Skeletal muscle satellite cell (primary cell): ENCODE results near the gene SIN3B.

Source experiments
- H3K27me3 ChIP-seq: 2 replicates; pipeline ENCODE4 v1.7.0; 2013; ENCODE audit warnings: low read length; ENCODE audit not compliant: control insufficient read depth, insufficient read depth
- H3K36me3 ChIP-seq: 2 replicates; pipeline ENCODE4 v1.7.0; 2013; ENCODE audit warnings: mild to moderate bottlenecking, control low read depth, low read length; ENCODE audit not compliant: insufficient read depth
- H3K4me1 ChIP-seq: 2 replicates; pipeline ENCODE4 v1.7.0; 2013; ENCODE audit warnings: low read length; ENCODE audit not compliant: control insufficient read depth, insufficient read depth
- H3K4me2 ChIP-seq: 2 replicates; pipeline ENCODE4 v1.7.0; 2013; ENCODE audit warnings: mild to moderate bottlenecking, low read length
- H3K4me3 ChIP-seq: 2 replicates; pipeline ENCODE4 v1.7.0; 2013; ENCODE audit warnings: low read length
- H3K9ac ChIP-seq: 2 replicates; pipeline ENCODE4 v1.7.0; 2013; ENCODE audit warnings: mild to moderate bottlenecking, low read depth, low read length, moderate library complexity
- H3K9me3 ChIP-seq: replicated peaks from 2 replicates; pipeline ENCODE4 v1.7.0; 2013; ENCODE audit warnings: mild to moderate bottlenecking, control low read depth, low read length

The SIN3B gene

DNA sequence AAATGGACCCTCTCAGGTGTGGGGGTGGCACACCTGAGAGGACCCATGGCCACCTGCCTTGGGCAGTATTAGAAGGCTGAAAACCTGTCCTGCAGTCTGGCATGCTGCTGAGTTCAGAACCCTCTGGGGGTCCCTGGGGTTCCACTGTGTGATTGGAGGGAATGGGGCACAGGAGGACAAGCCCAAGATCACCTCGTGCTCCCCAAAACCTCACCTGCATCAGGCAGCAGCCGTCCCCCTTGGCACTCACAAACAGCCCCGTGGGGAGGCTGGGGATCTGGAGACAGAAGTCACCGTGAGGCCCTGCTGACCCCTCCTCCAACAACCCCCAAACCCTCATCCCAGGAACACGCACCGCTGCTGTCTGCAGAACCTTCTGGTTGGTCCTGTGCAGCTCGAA is 74.1 kb downstream of the SIN3B start:
- Histone ChIP-seq H3K36me3 (no peaks in the 10 kb centered on the region), H3K9me3 (no peaks in the 10 kb centered on the region), H3K4me2 (no peak overlapping the region), H3K4me1 (no peaks in the 10 kb centered on the region), H3K27me3 (peaks cover 4% of the 10 kb centered on the region), H3K4me3 (no peak overlapping the region), H3K9ac (no peak overlapping the region)

GRCh38 chr19:16904599-16904998 is 75.4 kb downstream of the SIN3B start:
- H3K36me3 ChIP-seq = no peaks in the 10 kb centered on the region
- H3K4me2 ChIP-seq = no peak overlapping the region
- no peaks in the 10 kb centered on the region for H3K9me3 ChIP-seq
- H3K4me1 ChIP-seq = no peaks in the 10 kb centered on the region
- H3K27me3 ChIP-seq = peaks cover 4% of the 10 kb centered on the region
- H3K9ac ChIP-seq = no peak overlapping the region
- no peak overlapping the region for H3K4me3 ChIP-seq

GRCh38 chr19:16908759-16909158 is 79.6 kb downstream of the SIN3B start:
- no peak overlapping the region for H3K9ac ChIP-seq
- no peak overlapping the region for H3K4me3 ChIP-seq
- H3K27me3 ChIP-seq = no peaks in the 10 kb centered on the region
- H3K36me3 ChIP-seq = no peaks in the 10 kb centered on the region
- no peak overlapping the region for H3K4me2 ChIP-seq
- H3K4me1 ChIP-seq = no peaks in the 10 kb centered on the region
- peaks cover 5% of the 10 kb centered on the region for H3K9me3 ChIP-seq

GRCh38 chr19:16911046-16911445 is 81.8 kb downstream of the SIN3B start:
- H3K9ac ChIP-seq = no peak overlapping the region
- peaks cover 12% of the 10 kb centered on the region for H3K9me3 ChIP-seq
- H3K4me1 ChIP-seq = no peaks in the 10 kb centered on the region
- H3K4me2 ChIP-seq = no peak overlapping the region
- H3K4me3 ChIP-seq = no peak overlapping the region
- H3K36me3 ChIP-seq = no peaks in the 10 kb centered on the region
- no peaks in the 10 kb centered on the region for H3K27me3 ChIP-seq

- Histone ChIP-seq H3K4me2 (no peak overlapping the region), H3K4me1 (no peaks in the 10 kb centered on the region), H3K27me3 (no peaks in the 10 kb centered on the region), H3K9me3 (peaks cover 12% of the 10 kb centered on the region), H3K9ac (no peak overlapping the region), H3K4me3 (no peak overlapping the region), H3K36me3 (no peaks in the 10 kb centered on the region)
Measured at GRCh38 chr19:16912780-16913179, 83.6 kb downstream of the SIN3B start.

- H3K9ac ChIP-seq = no peak overlapping the region
- peaks cover 12% of the 10 kb centered on the region for H3K9me3 ChIP-seq
- no peak overlapping the region for H3K4me2 ChIP-seq
- no peaks in the 10 kb centered on the region for H3K27me3 ChIP-seq
- no peak overlapping the region for H3K4me3 ChIP-seq
- no peaks in the 10 kb centered on the region for H3K36me3 ChIP-seq
- H3K4me1 ChIP-seq = no peaks in the 10 kb centered on the region
Measured at GRCh38 chr19:16914421-16914820, 85.2 kb downstream of the SIN3B start.

DNA sequence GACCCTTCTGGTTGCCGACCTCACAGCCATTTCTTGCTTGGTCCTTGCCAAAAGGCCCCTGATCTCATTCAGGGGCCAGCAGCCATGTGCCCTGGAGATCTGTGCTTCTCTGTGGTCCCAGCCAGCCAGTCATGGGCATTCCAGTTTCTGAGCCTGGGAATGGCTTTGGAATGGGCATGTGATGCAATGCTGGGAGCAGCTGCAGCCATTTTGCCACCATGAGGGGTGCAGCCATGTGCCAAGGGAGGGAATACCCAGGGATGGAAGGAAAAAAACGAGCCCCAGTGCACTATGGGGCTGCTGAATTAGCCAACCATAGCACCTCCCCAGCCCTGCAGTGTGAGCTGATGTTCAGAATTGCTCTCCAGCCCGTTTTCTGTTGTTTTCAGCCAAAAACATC is 85.9 kb downstream of the SIN3B start:
- H3K4me1 ChIP-seq = no peaks in the 10 kb centered on the region
- H3K4me3 ChIP-seq = no peak overlapping the region
- H3K27me3 ChIP-seq = no peaks in the 10 kb centered on the region
- H3K9me3 ChIP-seq = peaks cover 12% of the 10 kb centered on the region
- H3K9ac ChIP-seq = no peak overlapping the region
- H3K36me3 ChIP-seq = no peaks in the 10 kb centered on the region
- no peak overlapping the region for H3K4me2 ChIP-seq

DNA sequence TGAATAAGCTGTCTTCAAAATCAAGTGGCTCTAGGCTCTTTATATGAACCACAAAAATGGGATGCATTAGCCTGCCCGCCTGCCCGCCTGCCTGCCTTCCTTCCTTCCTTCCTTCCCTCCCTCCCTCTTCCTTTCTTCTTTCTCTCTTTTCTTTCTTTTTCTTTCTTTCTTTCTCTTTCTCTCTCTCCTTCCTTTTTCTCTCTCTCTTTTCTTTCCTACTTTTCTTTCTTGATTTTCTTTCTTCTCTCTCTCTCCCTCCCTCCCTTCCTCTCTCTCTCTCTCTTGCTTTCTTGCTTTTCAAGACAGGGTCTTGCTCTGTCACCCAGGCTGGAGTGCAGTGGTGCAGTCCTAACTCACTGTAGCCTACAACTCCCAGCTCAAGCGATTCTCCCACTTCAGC is 86.5 kb downstream of the SIN3B start:
- Histone ChIP-seq H3K4me2 (no peak overlapping the region), H3K4me1 (no peaks in the 10 kb centered on the region), H3K4me3 (no peak overlapping the region), H3K27me3 (no peaks in the 10 kb centered on the region), H3K9ac (no peak overlapping the region), H3K9me3 (peaks cover 12% of the 10 kb centered on the region), H3K36me3 (no peaks in the 10 kb centered on the region)

GRCh38 chr19:16917401-16917800 is 88.2 kb downstream of the SIN3B start:
- Histone ChIP-seq H3K36me3 (no peaks in the 10 kb centered on the region), H3K9ac (no peak overlapping the region), H3K4me3 (no peak overlapping the region), H3K27me3 (no peaks in the 10 kb centered on the region), H3K9me3 (peaks cover 12% of the 10 kb centered on the region), H3K4me1 (peaks cover 3% of the 10 kb centered on the region), H3K4me2 (no peak overlapping the region)

GRCh38 chr19:16919496-16919895 is 90.3 kb downstream of the SIN3B start:
- Histone ChIP-seq H3K4me2 (no peak overlapping the region), H3K36me3 (no peaks in the 10 kb centered on the region), H3K4me1 (peaks cover 3% of the 10 kb centered on the region), H3K4me3 (no peak overlapping the region), H3K27me3 (no peaks in the 10 kb centered on the region), H3K9ac (no peak overlapping the region), H3K9me3 (peaks cover 4% of the 10 kb centered on the region)

DNA sequence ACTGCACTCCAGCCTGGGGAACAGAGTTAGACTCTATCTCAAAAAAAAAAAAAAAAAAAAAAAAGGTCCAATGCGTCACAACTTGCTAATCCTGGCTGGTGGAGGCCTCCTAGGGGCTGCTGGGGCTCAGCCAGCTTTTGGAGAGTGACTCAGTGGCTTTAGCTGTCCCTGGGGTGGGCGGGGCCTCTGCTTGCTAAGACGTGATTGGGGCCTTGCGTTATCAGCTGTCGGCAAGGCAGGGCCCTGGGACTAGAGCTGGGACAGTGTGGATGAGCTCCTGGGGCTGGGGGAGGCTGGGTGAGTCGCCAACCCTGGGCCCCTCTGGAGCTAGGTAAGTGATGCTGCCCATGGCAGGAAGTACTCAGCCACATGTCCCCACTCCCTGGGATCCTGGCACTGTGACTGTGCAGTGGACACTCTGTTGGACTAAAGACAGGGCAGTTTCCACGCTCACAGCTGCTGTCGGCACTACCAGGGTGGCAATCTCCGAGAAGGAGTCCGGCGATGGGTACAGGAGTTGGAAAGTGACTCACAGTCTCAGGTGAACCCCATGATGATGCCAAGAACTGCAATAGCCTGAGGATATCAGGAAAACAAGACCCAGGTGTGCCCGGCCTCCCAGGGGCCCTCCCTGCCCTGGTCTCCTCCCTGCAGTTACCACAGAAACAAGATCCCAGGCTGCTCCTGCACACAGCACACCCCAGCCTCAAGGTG is 91.8 kb downstream of the SIN3B start:
- Histone ChIP-seq H3K4me3 (no peak overlapping the region), H3K36me3 (no peaks in the 10 kb centered on the region), H3K4me2 (no peak overlapping the region), H3K4me1 (peaks cover 3% of the 10 kb centered on the region), H3K27me3 (no peaks in the 10 kb centered on the region), H3K9ac (no peak overlapping the region), H3K9me3 (no peaks in the 10 kb centered on the region)

DNA sequence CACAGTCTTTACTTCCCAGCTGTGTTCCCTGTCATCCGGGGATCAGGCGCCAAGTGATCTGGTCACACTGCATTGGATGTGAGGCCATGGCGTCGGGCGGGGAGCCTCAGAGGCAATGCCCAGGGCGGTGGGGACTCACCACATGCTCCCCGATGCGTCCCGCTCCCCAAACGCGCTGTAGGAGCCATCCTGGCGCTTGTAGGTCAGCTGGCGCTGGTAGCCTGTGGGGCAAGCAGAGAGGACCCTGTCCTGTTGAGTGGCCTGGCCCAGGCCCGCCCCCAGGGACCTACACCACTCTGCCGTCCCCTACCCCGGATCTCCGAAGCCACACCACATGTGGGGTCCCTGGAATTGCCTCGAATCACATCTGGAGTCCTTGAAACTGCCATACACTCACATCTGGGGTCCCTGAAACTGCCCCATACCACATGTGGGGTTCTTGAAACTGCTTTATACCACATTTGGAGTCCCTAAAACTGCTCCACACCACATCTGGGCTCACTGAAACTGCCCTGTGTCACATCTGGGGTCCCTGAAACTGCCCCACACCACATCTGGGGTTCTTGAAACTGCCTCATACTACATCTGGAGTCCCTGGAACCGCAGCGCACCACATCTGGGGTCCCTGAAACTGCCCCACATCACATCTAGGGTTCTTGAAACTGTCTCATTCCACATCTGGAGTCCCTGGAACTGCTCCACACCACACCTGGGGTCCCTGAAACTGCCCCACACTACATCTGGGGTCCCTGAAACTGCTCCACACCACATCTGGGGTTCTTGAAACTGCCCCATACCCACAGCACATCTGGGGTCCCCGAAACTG is 92.8 kb downstream of the SIN3B start:
- Histone ChIP-seq H3K36me3 (no peaks in the 10 kb centered on the region), H3K27me3 (no peaks in the 10 kb centered on the region), H3K9ac (no peak overlapping the region), H3K4me1 (peaks cover 3% of the 10 kb centered on the region), H3K9me3 (peaks cover 3% of the 10 kb centered on the region), H3K4me2 (no peak overlapping the region), H3K4me3 (no peak overlapping the region)
